ENCODE measurements around the gene TRIM14.
"Not testable (repeated sequence)": the region's sequence is repeated elsewhere in the genome, so short reads cannot be mapped to it uniquely, and the experiment has no call there.

The TRIM14 gene

GRCh38 chr9:98107926-98108325, 11.1 kb downstream of the TRIM14 start:
- DNase-seq: no peak

- DNase-seq: no peak
Observed at GRCh38 chr9:98105006-98105405, 14.0 kb downstream of the TRIM14 start.

- DNase-seq: no peak
Observed at GRCh38 chr9:98104445-98104881, 14.6 kb downstream of the TRIM14 start.

- DNase-seq: peak; percentile 77
Observed at GRCh38 chr9:98101868-98102273, 17.2 kb downstream of the TRIM14 start.

- no peak for DNase-seq
Observed at GRCh38 chr9:98101416-98101815, 17.6 kb downstream of the TRIM14 start.

- no peak for DNase-seq
Observed at GRCh38 chr9:98100456-98100855, 18.6 kb downstream of the TRIM14 start.

GRCh38 chr9:98099898-98100297, 19.1 kb downstream of the TRIM14 start:
- DNase-seq: no peak

- peak; percentile 31 for DNase-seq
Observed at GRCh38 chr9:98099346-98099745, 19.7 kb downstream of the TRIM14 start.

- peak; percentile 35 for DNase-seq
Observed at GRCh38 chr9:98097836-98098235, 21.2 kb downstream of the TRIM14 start.

- DNase-seq: no peak
Observed at GRCh38 chr9:98096091-98096490, 22.9 kb downstream of the TRIM14 start.

- no peak for DNase-seq
Observed at GRCh38 chr9:98095401-98095800, 23.6 kb downstream of the TRIM14 start.

GRCh38 chr9:98094851-98095250, 24.2 kb downstream of the TRIM14 start:
- DNase-seq: no peak

- no peak for DNase-seq
Observed at GRCh38 chr9:98094316-98094715, 24.7 kb downstream of the TRIM14 start.

- no peak for DNase-seq
Observed at GRCh38 chr9:98092613-98092931, 26.4 kb downstream of the TRIM14 start.

- DNase-seq: no peak
Observed at GRCh38 chr9:98091735-98092612, 27.0 kb downstream of the TRIM14 start.

- not testable (repeated sequence) for DNase-seq
Observed at GRCh38 chr9:98090674-98091073, 28.3 kb downstream of the TRIM14 start.

- DNase-seq: no peak
Observed at GRCh38 chr9:98087420-98088354, 31.3 kb downstream of the TRIM14 start.

GRCh38 chr9:98086461-98086860, 32.6 kb downstream of the TRIM14 start:
- DNase-seq: no peak

GRCh38 chr9:98085944-98086343, 33.1 kb downstream of the TRIM14 start:
- no peak for DNase-seq

- DNase-seq: no peak
Observed at GRCh38 chr9:98085058-98085457, 34.0 kb downstream of the TRIM14 start.

- DNase-seq: no peak
Observed at GRCh38 chr9:98084396-98084795, 34.6 kb downstream of the TRIM14 start.

- no peak for DNase-seq
Observed at GRCh38 chr9:98083566-98084183, 35.3 kb downstream of the TRIM14 start.

- DNase-seq: no peak
Observed at GRCh38 chr9:98083061-98083501, 35.9 kb downstream of the TRIM14 start.

Measured in effector CD4-positive, alpha-beta T cell (primary cell).